ENCODE results near the gene GKN2. TPM values are rescaled to one million over a fixed set of nuclear protein-coding genes. Genes with fewer than 3 reads are reported as not detected.

GKN2 gene
- total and polyA plus RNA-seq, 9 of the 15 experiments (the other 6 are each of a cell fraction or from before 2014, with no cell fraction given), result not detected

GRCh38 chr2:68907232-68907919 is 45.3 kb downstream of the GKN2 start:
- FAIRE-seq, result no peak
- TF ChIP-seq C11orf30 (IDR thresholded peaks at IDR 0.05; ENCODE audit: low read depth) (0 out of 2 replicates have a peak, but pooled peaks have one; percentile 5), ZNF175 (CRISPR knock-in tag; IDR thresholded peaks at IDR 0.05; ENCODE audit: low read depth) (no peak), MAFG (tag; conservative IDR thresholded peaks at IDR 0.05) (peak; percentile 55), GATAD2B (IDR thresholded peaks at IDR 0.05; ENCODE audit: borderline replicate concordance) (no peak), MYC (IDR thresholded peaks at IDR 0.05; ENCODE audit: low read depth, low read length) (no peak), MYC (CRISPR knock-in tag; IDR thresholded peaks at IDR 0.05; ENCODE audit: borderline replicate concordance, low read depth) (no peak), MGA (IDR thresholded peaks at IDR 0.05) (peak; percentile 15; the same call in 1 of the 2 replicates), NFE2L1 (tag; IDR thresholded peaks at IDR 0.05; ENCODE audit: borderline replicate concordance, low read depth) (peak; percentile 52)

More at GRCh38 chr2:68907232-68907919, 45.3 kb downstream of the GKN2 start:
- Histone ChIP-seq H3K9ac (ENCODE audit: insufficient read depth in 1 of 2, low read depth in 2 of 2, low read length in 2 of 2) (no peak overlapping the region), H3K27me3 (ENCODE audit: control insufficient read depth in 2 of 2, insufficient read depth in 2 of 2, low read length in 2 of 2) (no peaks in the 10 kb centered on the region), H2AFZ (ENCODE audit: low read depth, low read length) (peak overlapping the region; percentile 63; the same call in 1 of the 2 replicates), H3K36me3 (ENCODE audit: control insufficient read depth, insufficient read depth, low read length) (no peaks in the 10 kb centered on the region), H3K4me1 (replicated peaks in 1 of 2; ENCODE audit: control insufficient read depth in 2 of 2, insufficient read depth in 2 of 2, low read length in 2 of 2) (peaks cover 18 to 39% of the 10 kb centered on the region in 2 experiments), H3K4me3 (no peak overlapping the region), H3K27ac (ENCODE audit: extremely low read depth, low read depth, low read length) (peak overlapping the region; percentile 82; the same call in 2 of the 3 replicates), H4K20me1 (replicated peaks; ENCODE audit: control insufficient read depth, insufficient read depth, low read length) (no peaks in the 10 kb centered on the region), H3K79me2 (ENCODE audit: control insufficient read depth, insufficient read depth, low read length) (no peaks in the 10 kb centered on the region), H3K9me1 (ENCODE audit: control insufficient read depth, insufficient read depth, low read length) (no peaks in the 10 kb centered on the region), H3K9me3 (replicated peaks; ENCODE audit: control insufficient read depth, insufficient read depth, low read depth, low read length) (no peaks in the 10 kb centered on the region), H3K4me2 (ENCODE audit: insufficient read depth, low read length) (no peak overlapping the region)
- ChIA-PET CTCF (ENCODE audit: low intra/inter-chr PET ratio) (no interaction called here), POLR2A (interaction anchor here (0.6 to 2.1 kb wide), 8 partner anchors 10 to 834 kb away, joined by 3 to 7 read pairs (median 3); partner anchors contain the start of gene ARHGAP25)
- WGBS (ENCODE audit: insufficient coverage, low coverage, missing lambda C conversion rate), result 76% methylated on average over 5 of the region's 5 CpGs
- no peak for DNase-seq (ENCODE audit: extremely low read depth in 1 of 4, low spot score in 3 of 4)
- intact Hi-C loops (cut with micrococcal nuclease), result no loop called here
- in situ Hi-C loops (cut with MboI), result no loop called here
- no peak for ATAC-seq
- no TSS peak for BruUV-seq (replicated peaks)

Data from K562 (cell line).